ENCODE measurements around the gene ITIH3. TPM values are rescaled to one million over a fixed set of nuclear protein-coding genes. Genes with fewer than 3 reads are reported as not detected.

The ITIH3 gene
- total and polyA plus RNA-seq, 10 of the 15 experiments (the other 5 are each of a cell fraction or from before 2014, with no cell fraction given), result 0.07 to 0.17 (median 0.15) TPM; not detected in 7

GRCh38 chr3:52796411-52796810 lies 1.8 kb downstream of the ITIH3 start:
- Histone ChIP-seq H3K27ac (ENCODE audit: control insufficient read depth, insufficient read depth) (no peak overlapping the region), H3K36me3 (ENCODE audit: control insufficient read depth in 2 of 2, insufficient read depth in 2 of 2, low read length in 1 of 2) (no peaks in the 10 kb centered on the region), H3K79me2 (ENCODE audit: control insufficient read depth, insufficient read depth, low read length) (no peaks in the 10 kb centered on the region), H3K4me2 (ENCODE audit: control insufficient read depth, insufficient read depth) (no peak overlapping the region), H3K9ac (ENCODE audit: control insufficient read depth, insufficient read depth, low read length) (no peak overlapping the region), H3K9me3 (replicated peaks; ENCODE audit: control insufficient read depth, insufficient read depth, low read length) (no peaks in the 10 kb centered on the region), H3K27me3 (replicated peaks in 1 of 2; ENCODE audit: control insufficient read depth in 2 of 2, insufficient read depth in 2 of 2, low read length in 1 of 2) (no peaks in the 10 kb centered on the region; a peak in 1 of 4 replicates), H2AFZ (ENCODE audit: control insufficient read depth, low read depth, low read length) (no peak overlapping the region), H3K4me3 (no peak overlapping the region), H4K20me1 (ENCODE audit: control insufficient read depth, insufficient read depth) (no peaks in the 10 kb centered on the region), H3K4me1 (ENCODE audit: control insufficient read depth, insufficient read depth, low read length) (no peaks in the 10 kb centered on the region)
- FAIRE-seq (no peak), DNase-seq (ENCODE audit: low read depth, low spot score) (no peak), ATAC-seq (no peak)
- ChIA-PET SMC1A (ENCODE audit: uncharacterized antibody, unreplicated experiment) (no interaction called here), CTCF (no interaction called here), RAD21 (ENCODE audit: unreplicated experiment) (no interaction called here), POLR2A (no interaction called here)
- in situ Hi-C loops (cut with MboI) (no loop called here), intact Hi-C loops (cut with micrococcal nuclease; ENCODE audit: unreplicated experiment) (no loop called here)
- BruUV-seq (replicated peaks), result no TSS peak
- 43% methylated on average over 9 of the region's 9 CpGs for WGBS (ENCODE audit: insufficient coverage, insufficient replicate concordance, low lambda C conversion rate, missing lambda C conversion rate)
- TF ChIP-seq ETV6 (conservative IDR thresholded peaks at IDR 0.05 in 1 of 2, IDR thresholded peaks at IDR 0.05 in 1 of 2; ENCODE audit: borderline replicate concordance in 1 of 2, low read depth in 1 of 2) (no peak), ZNF622 (IDR thresholded peaks at IDR 0.05) (no peak), BCL11A (IDR thresholded peaks at IDR 0.05; ENCODE audit: low read depth, low read length) (no peak), JUNB (IDR thresholded peaks at IDR 0.05) (no peak), IRF4 (IDR thresholded peaks at IDR 0.05; ENCODE audit: low read depth, low read length) (no peak), GATAD2B (conservative IDR thresholded peaks at IDR 0.05; ENCODE audit: low read depth) (no peak), WRNIP1 (IDR thresholded peaks at IDR 0.05; ENCODE audit: borderline replicate concordance, low read depth, low read length) (no peak), ZBED1 (IDR thresholded peaks at IDR 0.05; ENCODE audit: borderline replicate concordance) (no peak), MTA2 (IDR thresholded peaks at IDR 0.05; ENCODE audit: low read depth) (no peak), NFYA (IDR thresholded peaks at IDR 0.05; ENCODE audit: borderline replicate concordance, low read depth, low read length) (no peak), SMARCA5 (IDR thresholded peaks at IDR 0.05) (no peak), GABPA (IDR thresholded peaks at IDR 0.05; ENCODE audit: low read depth) (no peak), NR2C2 (IDR thresholded peaks at IDR 0.05; ENCODE audit: borderline replicate concordance, control insufficient read depth, insufficient read length, low read depth) (no peak), MAX (IDR thresholded peaks at IDR 0.05; ENCODE audit: low read depth, low read length) (no peak)
